Parathyroid adenoma (tissue), 2 donors: ENCODE data around the gene FLNB.

Source experiments
- H2AFZ ChIP-seq: fragments of 300-600 bp; sonication (generic); one replicate; pipeline ENCODE4 v1.7.0; 2017; ENCODE audit warnings: antibody characterized with exemption, mild to moderate bottlenecking
- H3K27ac ChIP-seq: fragments of 300-600 bp; sonication (generic); one replicate; pipeline ENCODE4 v1.7.0; 2017
- H3K27me3 ChIP-seq: fragments of 300-600 bp; sonication (generic); one replicate; pipeline ENCODE4 v1.7.0; 2017; ENCODE audit warnings: low read length; ENCODE audit not compliant: control insufficient read depth, insufficient read depth
- H3K36me3 ChIP-seq: fragments of 300-600 bp; sonication (generic); one replicate; pipeline ENCODE4 v1.7.0; 2017; ENCODE audit warnings: low read length; ENCODE audit not compliant: control insufficient read depth, insufficient read depth
- H3K4me1 ChIP-seq: fragments of 300-600 bp; sonication (generic); one replicate; pipeline ENCODE4 v1.7.0; 2017; ENCODE audit warnings: control low read depth
- H3K4me2 ChIP-seq: fragments of 300-600 bp; sonication (generic); one replicate; pipeline ENCODE4 v1.7.0; 2017; ENCODE audit warnings: low read length
- H3K4me3 ChIP-seq: fragments of 300-600 bp; sonication (generic); one replicate; pipeline ENCODE4 v1.7.0; 2017; ENCODE audit warnings: low read depth, low read length
- H3K79me2 ChIP-seq: fragments of 300-600 bp; sonication (generic); one replicate; pipeline ENCODE4 v1.7.0; 2017; ENCODE audit warnings: control low read depth
- H3K9ac ChIP-seq: fragments of 300-600 bp; sonication (generic); one replicate; pipeline ENCODE4 v1.7.0; 2017; ENCODE audit warnings: mild to moderate bottlenecking
- H3K9me3 ChIP-seq: fragments of 300-600 bp; sonication (generic); one replicate; pipeline ENCODE4 v1.7.0; 2017; ENCODE audit warnings: low read length; ENCODE audit not compliant: control insufficient read depth
- CTCF ChIP-seq: fragments of 300-600 bp; sonication (generic); IDR thresholded peaks from one replicate; pipeline ENCODE4 v1.7.0; 2017; ENCODE audit warnings: antibody characterized with exemption, mild to moderate bottlenecking
- donor health status: primary hyperparathyroidism.

Gene FLNB

GRCh38 chr3:58116161-58116955, 108.1 kb downstream of the FLNB start:
- Histone ChIP-seq H3K36me3 (no peaks in the 10 kb centered on the region), H3K4me1 (peaks cover 62% of the 10 kb centered on the region), H3K4me3 (no peak overlapping the region)

GRCh38 chr3:58116985-58117384, 108.8 kb downstream of the FLNB start:
- no peaks in the 10 kb centered on the region for H3K27me3 ChIP-seq
- no peaks in the 10 kb centered on the region for H3K36me3 ChIP-seq
- H2AFZ ChIP-seq: no peak overlapping the region
- no peak for TF ChIP-seq CTCF
- peaks cover 57% of the 10 kb centered on the region for H3K4me1 ChIP-seq
- H3K27ac ChIP-seq: no peak overlapping the region
- no peak overlapping the region for H3K4me3 ChIP-seq
- H3K79me2 ChIP-seq: no peaks in the 10 kb centered on the region
- H3K9me3 ChIP-seq: no peaks in the 10 kb centered on the region
- peak overlapping the region; percentile 16 for H3K4me2 ChIP-seq
- H3K9ac ChIP-seq: no peak overlapping the region

More at GRCh38 chr3:58116161-58116955, 108.1 kb downstream of the FLNB start:
- Histone ChIP-seq H3K79me2 (no peaks in the 10 kb centered on the region), H3K27me3 (no peaks in the 10 kb centered on the region), H3K9ac (no peak overlapping the region), H3K9me3 (no peaks in the 10 kb centered on the region), H3K4me2 (peak overlapping the region; percentile 16), H3K27ac (no peak overlapping the region), H2AFZ (no peak overlapping the region)
- no peak for TF ChIP-seq CTCF

GRCh38 chr3:58117561-58118181, 109.4 kb downstream of the FLNB start:
- Histone ChIP-seq H3K79me2 (no peaks in the 10 kb centered on the region), H3K9me3 (no peaks in the 10 kb centered on the region), H3K27me3 (no peaks in the 10 kb centered on the region), H2AFZ (no peak overlapping the region), H3K27ac (no peak overlapping the region), H3K4me2 (peak overlapping the region; percentile 16), H3K4me1 (peaks cover 50% of the 10 kb centered on the region), H3K36me3 (no peaks in the 10 kb centered on the region), H3K9ac (no peak overlapping the region), H3K4me3 (no peak overlapping the region)
- no peak for TF ChIP-seq CTCF

GRCh38 chr3:58119186-58119585, 111.0 kb downstream of the FLNB start:
- Histone ChIP-seq H3K9me3 (no peaks in the 10 kb centered on the region), H3K27me3 (no peaks in the 10 kb centered on the region), H3K27ac (no peak overlapping the region), H3K4me3 (no peak overlapping the region), H2AFZ (no peak overlapping the region), H3K4me1 (peaks cover 48% of the 10 kb centered on the region), H3K79me2 (no peaks in the 10 kb centered on the region), H3K36me3 (no peaks in the 10 kb centered on the region), H3K9ac (no peak overlapping the region), H3K4me2 (no peak overlapping the region)
- TF ChIP-seq CTCF: no peak
